ENCODE measurements around the gene CCDC34. TPM values are rescaled to one million over a fixed set of nuclear protein-coding genes. Genes with fewer than 3 reads are reported as not detected.
A peak's percentile ranks its signal among the peaks of the same experiment; 100 is the strongest.
"Not testable (repeated sequence)": the region's sequence is repeated elsewhere in the genome, so short reads cannot be mapped to it uniquely, and the experiment has no call there.

The CCDC34 gene
- total RNA-seq, 6 experiments from 2014 or later: 7.9 to 18.7 (median 13.9) TPM

DNA sequence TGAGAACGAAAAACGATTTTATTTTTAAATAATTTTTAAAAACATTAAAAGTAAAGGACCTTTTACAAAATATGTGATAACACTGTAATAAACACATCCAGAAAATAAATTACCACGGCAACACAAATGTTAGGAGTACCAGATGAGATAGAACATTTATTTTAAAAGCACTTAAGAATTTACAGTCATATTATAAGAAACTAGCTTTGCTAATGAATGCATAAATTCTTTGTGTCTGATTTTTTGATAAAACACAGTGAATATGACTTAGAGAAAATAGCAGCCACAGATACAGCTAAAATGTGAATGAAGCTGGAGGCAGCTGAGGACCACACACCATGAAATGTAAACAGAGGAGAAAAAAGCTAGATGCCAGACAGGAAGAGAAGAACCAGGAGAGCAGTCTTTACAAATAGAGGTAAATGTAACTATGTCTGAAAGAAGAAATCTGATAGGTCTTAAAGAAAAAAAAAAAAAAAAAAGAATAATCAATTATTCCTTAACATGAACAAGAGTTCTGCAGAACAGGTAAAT, 14.6 kb downstream of the CCDC34 start:
- no peak for DNase-seq
- TF ChIP-seq, protein P1, sequence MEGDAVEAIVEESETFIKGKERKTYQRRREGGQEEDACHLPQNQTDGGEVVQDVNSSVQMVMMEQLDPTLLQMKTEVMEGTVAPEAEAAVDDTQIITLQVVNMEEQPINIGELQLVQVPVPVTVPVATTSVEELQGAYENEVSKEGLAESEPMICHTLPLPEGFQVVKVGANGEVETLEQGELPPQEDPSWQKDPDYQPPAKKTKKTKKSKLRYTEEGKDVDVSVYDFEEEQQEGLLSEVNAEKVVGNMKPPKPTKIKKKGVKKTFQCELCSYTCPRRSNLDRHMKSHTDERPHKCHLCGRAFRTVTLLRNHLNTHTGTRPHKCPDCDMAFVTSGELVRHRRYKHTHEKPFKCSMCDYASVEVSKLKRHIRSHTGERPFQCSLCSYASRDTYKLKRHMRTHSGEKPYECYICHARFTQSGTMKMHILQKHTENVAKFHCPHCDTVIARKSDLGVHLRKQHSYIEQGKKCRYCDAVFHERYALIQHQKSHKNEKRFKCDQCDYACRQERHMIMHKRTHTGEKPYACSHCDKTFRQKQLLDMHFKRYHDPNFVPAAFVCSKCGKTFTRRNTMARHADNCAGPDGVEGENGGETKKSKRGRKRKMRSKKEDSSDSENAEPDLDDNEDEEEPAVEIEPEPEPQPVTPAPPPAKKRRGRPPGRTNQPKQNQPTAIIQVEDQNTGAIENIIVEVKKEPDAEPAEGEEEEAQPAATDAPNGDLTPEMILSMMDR (IDR thresholded peaks at IDR 0.05): no peak
- H3K4me3 Mint-ChIP-seq: no peak overlapping the region
- H3K9me3 Mint-ChIP-seq: no peaks in the 10 kb centered on the region
- no peaks in the 10 kb centered on the region; the same call in 1 of the 2 replicates for H3K36me3 Mint-ChIP-seq (ENCODE audit: low read depth)
- H3K4me1 Mint-ChIP-seq (ENCODE audit: low read depth): peaks cover 6% of the 10 kb centered on the region; the same call in 1 of the 2 replicates
- H3K27ac Mint-ChIP-seq: peak overlapping the region; percentile 3; the same call in 1 of the 2 replicates
- H3K27me3 Mint-ChIP-seq (ENCODE audit: insufficient read depth): no peaks in the 10 kb centered on the region

DNA sequence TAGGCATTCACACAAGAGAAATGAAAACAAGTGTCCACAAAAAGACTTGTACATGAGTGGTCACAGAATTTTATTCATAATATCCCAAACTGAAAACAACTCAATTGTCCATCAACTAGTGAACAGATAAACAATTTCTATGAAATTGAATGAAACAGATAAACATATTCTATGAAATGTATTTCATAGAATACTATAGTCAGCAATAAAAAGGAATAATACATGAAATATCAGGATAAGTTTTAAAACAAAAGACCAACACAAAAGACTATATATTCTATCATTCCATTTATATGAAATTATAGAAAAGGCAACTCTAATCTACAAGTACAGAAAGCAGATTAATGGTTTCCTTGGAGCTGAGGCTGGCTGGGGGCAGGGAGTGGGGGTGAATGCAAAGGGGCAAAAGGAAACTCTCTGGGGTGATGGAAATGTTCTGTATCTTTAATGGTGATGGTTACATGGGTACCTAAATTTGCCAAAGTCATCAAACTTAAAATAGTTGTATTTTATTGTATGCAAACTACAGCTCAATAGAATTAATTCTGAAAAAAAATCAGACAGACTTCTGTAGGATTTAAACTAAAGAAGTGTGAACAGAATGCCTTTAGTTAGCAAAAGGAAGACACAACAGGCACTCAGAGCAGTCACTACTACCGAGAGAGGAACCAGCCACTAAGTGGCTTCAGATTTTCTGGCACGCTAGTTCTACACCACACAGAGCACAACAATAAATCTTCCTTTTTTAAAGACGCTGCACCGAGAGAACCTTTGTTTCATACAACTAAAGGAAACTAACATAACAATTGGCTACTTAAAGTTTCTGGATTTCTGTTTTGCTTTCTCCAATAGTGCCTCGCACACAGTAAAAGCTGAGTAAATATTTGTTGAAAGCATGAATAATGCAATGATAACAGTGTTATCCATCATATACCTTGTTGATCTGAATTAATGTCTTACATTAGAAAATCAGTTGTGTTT, 15.4 kb downstream of the CCDC34 start:
- TF ChIP-seq, protein P1 (IDR thresholded peaks at IDR 0.05): no peak
- no peak overlapping the region for H3K4me3 Mint-ChIP-seq

DNA sequence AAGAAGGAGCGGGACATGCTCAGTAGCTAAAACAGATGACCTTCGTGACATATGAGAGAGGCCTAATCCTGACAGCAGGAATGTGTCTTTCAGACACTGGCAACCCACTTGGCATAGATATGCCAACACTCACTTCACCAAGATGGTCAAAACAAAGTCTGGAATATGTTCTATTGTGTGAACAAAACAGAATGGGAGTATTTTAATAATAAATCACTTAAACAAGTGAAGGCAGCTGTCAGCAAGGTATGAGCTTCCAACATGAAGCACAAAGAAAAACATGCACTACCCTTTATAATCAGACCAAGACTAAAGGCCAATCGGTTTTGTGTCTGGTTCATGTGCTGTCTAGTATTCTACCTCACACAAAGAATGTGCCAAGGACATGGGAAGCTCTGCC, 23.1 kb downstream of the CCDC34 start:
- TF ChIP-seq, protein P1 (IDR thresholded peaks at IDR 0.05): no peak
- Mint-ChIP-seq H3K4me3 (no peak overlapping the region), H3K27me3 (ENCODE audit: insufficient read depth) (no peaks in the 10 kb centered on the region), H3K27ac (no peak overlapping the region), H3K9me3 (no peaks in the 10 kb centered on the region), H3K4me1 (ENCODE audit: low read depth) (no peaks in the 10 kb centered on the region; the same call in 1 of the 2 replicates), H3K36me3 (ENCODE audit: low read depth) (peaks cover 6% of the 10 kb centered on the region; the same call in 1 of the 2 replicates)
- no peak for DNase-seq

More for the DNA sequence above, 15.4 kb downstream of the CCDC34 start:
- Mint-ChIP-seq H3K27ac (no peak overlapping the region), H3K36me3 (ENCODE audit: low read depth) (no peaks in the 10 kb centered on the region; the same call in 1 of the 2 replicates), H3K27me3 (ENCODE audit: insufficient read depth) (no peaks in the 10 kb centered on the region), H3K4me1 (ENCODE audit: low read depth) (peaks cover 6% of the 10 kb centered on the region; the same call in 1 of the 2 replicates), H3K9me3 (no peaks in the 10 kb centered on the region)
- DNase-seq: no peak

DNA sequence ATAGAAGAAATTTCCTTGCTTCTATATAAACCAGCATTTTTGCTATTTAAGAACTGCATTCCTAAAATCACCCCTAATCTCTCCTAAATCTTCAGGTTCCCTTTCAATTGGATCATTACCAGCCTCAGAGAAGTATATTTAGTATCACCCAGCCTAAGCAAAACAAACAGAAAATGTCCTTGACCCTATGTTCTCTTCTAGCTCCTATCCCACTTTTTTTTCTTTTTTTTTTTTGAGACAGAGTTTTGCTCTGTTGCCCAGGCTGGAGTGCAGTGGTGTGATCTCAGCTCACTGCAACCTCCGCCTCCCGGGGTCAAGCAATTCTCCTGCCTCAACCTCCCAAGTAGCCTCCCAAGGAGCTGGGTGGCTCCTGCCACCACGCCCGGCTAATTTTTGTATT, 28.3 kb downstream of the CCDC34 start:
- Mint-ChIP-seq H3K4me1 (ENCODE audit: low read depth) (peaks cover 34% of the 10 kb centered on the region), H3K36me3 (ENCODE audit: low read depth) (peaks cover 12% of the 10 kb centered on the region)
- not testable (repeated sequence) for H3K27ac Mint-ChIP-seq; H3K9me3 Mint-ChIP-seq; H3K4me3 Mint-ChIP-seq; H3K27me3 Mint-ChIP-seq (ENCODE audit: insufficient read depth); DNase-seq

DNA sequence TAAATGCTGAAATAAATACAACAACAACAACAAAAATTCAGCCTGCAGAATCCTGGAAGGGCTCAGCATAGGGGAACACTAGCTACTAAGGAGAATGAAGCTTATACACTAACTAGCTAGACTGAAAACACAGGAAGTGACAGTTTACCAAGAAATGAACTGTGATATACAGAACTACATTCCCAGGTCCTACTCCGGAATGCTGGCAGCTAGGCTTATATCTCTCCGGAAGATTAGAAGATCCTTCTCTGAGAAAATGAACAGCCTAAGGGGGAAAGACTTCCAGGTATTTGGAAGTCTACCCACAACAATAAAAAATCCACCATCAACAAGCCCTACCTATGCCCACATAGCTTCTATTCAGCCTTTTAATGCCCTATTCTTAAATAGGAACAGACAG, 31.0 kb downstream of the CCDC34 start:
- Mint-ChIP-seq H3K27me3 (ENCODE audit: insufficient read depth) (peaks cover 3% of the 10 kb centered on the region; the same call in 1 of the 2 replicates), H3K36me3 (ENCODE audit: low read depth) (peaks cover 12% of the 10 kb centered on the region), H3K9me3 (no peaks in the 10 kb centered on the region), H3K27ac (peak overlapping the region; percentile 68), H3K4me3 (peak overlapping the region; percentile 70), H3K4me1 (ENCODE audit: low read depth) (peaks cover 34% of the 10 kb centered on the region)
- TF ChIP-seq, protein P1 (IDR thresholded peaks at IDR 0.05): no peak
- DNase-seq: peak; percentile 27
